Stimulated activated CD4-positive, alpha-beta T cell treated with anti-CD3 and anti-CD28 coated beads, Interleukin-15, amount 100 ng/mL, for 24 hours (primary cell): ENCODE measurements around the gene IGFBP5.

Experiments
- DNase-seq: peaks from one replicate; pipeline ENCODE4 v3.0.0-alpha.2; 2020

The IGFBP5 gene, protein sequence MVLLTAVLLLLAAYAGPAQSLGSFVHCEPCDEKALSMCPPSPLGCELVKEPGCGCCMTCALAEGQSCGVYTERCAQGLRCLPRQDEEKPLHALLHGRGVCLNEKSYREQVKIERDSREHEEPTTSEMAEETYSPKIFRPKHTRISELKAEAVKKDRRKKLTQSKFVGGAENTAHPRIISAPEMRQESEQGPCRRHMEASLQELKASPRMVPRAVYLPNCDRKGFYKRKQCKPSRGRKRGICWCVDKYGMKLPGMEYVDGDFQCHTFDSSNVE

DNA sequence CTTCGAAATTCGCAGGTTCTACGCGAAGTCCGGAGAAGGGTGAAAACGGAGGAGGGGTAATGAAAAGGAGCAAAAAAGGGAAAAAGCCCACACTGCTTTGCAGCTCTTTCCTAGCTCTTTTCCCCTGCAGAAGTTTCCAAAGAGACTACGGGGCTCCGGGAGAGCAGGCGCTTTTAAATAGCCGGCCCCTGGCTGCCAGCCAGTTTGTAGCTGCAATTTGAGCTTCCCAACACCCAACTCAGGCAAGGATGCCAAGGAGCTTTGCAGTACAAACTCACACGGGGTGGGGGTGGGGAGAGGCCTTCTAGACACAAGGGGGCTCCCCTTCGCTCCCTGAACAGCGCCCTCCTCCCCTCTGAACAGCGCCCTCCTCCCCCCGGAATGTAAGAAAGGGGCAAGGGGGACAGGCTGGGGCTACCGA lies at the start of gene IGFBP5:
Gene IGFBP5 (minus strand): TSS at position 149 of the 421 bp plus-strand sequence. CDS start 774 bp downstream, outside the sequence.
- no peak for DNase-seq

DNA sequence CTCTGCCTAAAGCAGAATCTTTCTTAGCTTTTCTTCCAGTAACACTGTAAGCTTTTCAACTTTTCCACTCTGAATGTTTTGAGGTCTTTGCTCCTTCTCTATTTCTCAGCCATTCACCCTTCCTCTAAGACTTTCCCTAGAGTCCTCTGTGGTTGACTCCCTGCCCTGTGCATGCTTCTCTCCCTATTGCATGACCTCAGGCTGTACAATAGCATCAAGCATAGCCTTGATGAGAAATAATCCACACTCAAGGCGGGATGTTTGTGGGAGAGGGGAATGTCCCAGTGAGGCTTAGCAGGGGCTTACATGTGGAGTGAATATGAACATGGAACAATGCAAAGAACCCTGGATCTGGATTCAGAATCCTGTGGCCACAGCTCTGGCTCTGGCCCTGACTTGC lies 48.4 kb upstream of the IGFBP5 start:
- DNase-seq, result no peak

DNA sequence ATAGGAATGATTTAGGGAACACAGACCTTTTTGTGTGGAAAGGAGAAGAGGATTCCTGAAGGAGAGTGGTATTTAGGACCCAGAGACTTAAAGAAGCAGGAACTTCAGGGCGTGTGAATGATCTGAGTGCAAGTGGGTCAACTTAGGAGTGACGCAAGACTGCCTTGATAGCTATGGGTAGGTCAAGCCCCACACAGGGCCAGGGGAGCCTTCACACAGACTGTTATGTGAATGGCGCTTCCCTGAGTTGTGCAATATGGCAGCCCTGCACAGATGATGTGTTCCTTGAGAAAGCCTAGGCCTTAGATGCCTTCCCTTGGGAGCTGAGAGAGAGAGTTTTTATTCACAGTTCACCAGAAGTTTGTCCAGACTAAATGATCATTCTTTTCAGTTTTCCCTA lies 47.1 kb upstream of the IGFBP5 start:
- DNase-seq, result no peak

DNA sequence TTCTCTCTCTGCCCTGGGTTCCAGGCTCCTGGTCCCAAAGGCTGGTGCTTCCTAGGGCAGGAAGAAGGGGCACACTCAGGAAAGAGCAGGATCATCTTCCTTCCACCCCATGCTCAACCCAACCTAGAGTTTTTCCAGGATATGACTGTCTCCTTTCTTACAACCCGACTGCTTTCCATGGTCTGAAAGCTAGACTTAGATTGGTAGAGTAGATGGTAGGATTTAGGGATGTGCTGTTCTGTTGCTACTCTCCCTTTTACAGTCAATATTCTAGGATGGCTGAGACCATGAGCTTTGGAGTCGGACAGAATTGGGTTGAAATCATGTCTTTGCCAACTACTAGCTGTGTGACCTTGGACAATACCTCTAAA lies 45.9 kb upstream of the IGFBP5 start:
- DNase-seq, result no peak

DNA sequence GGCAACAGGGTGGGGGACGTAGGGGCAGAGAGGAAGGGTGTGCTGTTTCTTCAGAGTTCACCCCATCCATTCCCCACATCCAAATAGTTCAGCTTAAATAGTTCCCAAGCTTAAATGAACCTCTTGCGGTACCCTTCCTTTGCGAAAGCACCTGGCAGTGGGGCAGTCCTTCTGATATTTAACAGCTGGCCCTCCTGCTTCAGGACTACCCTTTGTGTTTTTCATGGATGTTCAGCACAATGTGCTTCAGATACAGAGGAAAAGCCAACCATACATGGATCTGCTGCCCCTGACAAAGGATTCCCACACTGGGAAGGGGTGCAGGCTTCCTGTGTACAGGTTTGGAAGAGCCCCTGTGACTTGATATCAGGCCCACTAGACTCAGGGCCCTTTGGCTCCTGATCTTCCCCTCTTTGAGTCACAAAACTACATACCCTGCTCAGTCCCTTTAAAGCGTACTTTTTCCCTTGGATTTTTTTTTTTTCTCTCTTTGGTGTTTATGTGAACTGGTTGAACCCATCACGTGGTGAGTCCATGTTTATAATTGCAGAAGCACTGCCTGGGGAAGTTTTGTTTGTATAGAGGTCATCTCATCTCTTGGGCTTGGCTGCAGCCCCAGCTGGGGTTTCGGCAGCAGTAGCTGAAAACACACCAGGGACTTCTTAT lies 45.3 kb upstream of the IGFBP5 start:
- no peak for DNase-seq

DNA sequence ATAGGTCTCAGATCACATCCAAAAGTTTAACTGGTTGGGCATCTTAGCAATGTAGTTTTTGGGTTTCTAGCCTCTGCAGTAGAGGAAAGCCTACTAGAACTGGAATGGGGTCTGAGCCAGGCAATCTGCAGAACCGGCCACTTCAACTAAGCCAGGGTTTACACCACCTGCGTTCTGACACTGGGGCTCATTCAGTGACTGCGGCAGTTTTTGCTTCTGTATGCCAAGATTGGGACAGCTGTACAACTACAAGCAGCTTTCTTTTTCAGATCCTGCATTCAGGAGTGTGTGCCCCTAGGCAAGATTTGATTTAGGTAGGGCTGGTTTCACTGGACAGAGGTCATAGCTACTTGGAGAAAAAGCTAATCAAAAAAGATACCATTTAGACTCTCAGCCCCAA lies 43.7 kb upstream of the IGFBP5 start:
- no peak for DNase-seq

DNA sequence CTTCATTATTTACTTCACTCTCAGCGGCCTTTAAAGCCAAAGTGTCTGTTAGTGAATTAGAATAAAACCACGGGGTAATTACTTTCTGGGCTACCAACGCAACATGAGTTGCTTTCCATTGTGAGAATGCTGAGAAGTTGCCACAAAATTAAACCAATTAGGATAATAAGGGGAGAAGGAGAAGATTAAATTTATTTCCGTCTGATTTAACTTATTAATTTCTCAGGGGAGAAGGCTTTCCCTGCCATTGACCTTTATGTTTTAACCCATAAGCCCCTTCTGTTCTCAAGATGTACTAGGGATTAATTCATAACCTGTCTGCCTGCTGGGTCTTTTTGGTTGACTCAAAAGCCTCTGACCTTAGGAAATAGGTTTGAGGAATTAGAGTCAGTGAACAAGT lies 42.3 kb upstream of the IGFBP5 start:
- no peak for DNase-seq

DNA sequence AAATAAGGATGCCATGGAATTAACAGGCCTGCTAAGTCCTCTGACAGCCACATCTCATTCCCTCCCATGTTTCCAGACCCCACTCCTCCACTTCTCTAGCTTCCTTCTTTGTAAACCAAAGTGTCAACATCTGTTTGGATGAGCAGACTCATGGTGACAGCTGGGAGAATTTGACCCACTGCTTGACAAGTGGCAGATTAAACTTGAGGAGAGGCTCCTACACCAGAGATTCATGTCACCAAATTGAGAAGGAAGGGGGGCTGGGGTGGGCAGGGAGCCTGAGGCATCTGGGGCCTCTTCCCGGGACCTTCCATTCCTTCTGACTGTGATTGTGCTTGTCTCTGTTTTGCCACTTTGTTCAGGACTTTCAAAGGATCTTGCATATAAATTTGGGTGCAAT lies 41.0 kb upstream of the IGFBP5 start:
- DNase-seq, result no peak

DNA sequence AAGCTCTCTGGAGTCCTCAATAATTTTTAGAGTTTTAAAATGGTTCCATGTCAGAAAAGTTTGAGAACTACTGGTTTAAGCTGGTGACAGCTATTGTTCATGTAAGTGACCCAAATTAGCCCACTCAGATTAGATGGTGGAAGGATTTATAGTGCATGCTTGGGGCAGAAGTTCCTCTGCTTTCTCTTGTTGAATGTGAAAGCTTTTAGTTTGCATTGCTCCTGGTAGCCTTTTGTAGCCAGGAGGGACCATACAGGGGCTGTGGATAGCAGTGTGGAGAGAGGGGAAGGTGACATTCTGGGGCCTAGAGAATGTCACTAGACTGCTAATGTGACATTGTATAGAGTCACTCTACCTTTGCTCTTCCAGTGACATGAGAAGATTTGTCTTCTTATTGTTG lies 40.3 kb upstream of the IGFBP5 start:
- DNase-seq, result no peak

DNA sequence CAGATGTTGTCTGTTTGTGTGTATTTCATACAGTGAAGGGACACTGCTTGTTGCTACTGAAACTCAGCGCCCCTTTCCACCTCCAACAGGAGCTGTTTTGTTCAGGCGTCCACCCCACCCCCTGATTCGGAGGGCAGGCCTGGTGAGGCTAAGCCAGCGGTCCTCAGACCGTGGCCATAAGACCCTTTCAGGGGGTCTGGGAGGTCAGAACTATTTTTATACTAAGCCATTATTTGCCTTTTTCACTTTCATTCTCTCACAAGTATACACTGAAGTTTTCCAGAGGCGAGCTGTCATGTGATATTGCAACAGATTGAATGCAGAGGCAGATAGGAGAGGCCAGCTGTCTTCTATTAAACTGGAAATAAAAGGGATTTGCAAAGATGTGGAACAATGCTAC lies 39.7 kb upstream of the IGFBP5 start:
- DNase-seq, result no peak

DNA sequence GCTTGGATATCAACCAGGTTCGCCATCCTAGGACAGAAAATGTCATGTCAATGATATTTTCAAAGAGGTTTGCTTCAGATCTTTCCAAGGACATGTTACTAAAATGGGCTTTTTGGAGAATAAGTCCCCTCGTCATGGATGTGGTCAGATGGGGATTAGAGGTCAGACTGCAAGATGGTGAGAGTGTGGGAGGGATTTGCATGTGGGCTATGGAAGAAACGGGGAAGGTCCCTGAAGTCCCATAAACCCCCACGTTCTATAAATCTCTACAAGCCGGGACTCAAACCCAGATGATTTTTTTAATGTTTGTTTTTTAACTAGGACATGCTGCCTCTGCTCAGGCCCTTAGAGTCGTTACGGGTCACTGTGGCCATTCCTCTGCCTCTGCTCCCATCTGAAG lies 37.7 kb upstream of the IGFBP5 start:
- DNase-seq, result no peak

DNA sequence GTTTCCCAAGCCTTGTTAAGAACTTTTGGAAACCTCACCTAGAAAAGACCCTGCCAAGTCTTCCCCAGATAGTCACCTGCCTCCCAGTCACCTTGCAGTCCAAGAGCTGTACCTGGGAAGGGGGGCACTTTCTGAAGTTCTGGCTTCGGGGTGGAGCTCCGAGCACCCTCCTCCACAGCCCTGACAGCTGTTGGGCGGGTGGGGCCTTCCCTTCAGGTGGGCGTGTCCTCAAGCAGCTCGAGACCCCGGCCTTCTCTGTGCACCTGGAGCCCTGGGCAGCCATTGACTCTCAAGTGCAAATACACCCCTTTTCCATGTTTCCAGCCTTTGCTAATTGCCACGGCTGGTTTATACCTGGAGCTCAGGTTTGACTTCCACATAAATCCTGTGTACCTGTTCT lies 37.0 kb upstream of the IGFBP5 start:
- no peak for DNase-seq

DNA sequence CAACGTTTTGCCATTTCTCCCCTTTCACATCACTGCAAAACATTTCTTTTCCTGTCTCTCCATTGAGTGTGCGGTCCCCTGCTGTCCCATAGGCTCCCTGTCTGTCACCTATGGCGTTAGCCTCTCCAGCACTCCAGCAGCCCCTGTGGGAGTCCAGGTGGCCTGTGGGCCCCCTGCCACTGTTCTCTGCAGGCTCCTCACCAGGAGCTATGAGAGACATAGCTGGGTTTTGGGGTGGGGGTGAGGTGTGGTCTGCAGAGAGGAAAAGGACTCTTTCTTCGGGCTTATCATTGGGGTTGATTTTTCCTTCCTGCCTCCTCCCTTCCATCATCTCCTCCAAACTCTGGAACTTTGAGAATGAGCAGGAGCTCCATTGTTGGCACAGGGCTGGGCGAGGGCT lies 36.1 kb upstream of the IGFBP5 start:
- no peak for DNase-seq

DNA sequence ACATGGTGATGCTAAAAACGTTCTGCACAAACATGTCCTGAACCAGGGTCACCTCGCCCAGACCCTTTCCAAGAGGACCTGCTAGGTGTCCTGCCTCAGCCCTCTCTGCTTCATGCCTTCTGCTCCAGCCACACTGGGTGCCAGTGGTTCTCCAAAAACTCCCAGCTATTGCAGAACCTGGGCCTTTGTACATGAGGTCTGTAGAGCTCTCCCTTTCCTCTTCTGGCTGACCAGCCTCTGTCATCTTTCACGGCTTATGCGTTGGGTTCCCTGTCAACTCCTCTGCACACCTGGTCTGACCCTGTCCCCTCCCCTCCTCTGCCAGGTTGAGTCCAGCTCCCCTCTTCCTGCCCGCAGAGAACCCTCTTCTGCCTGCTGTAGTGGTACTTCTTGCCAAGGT lies 35.5 kb upstream of the IGFBP5 start:
- no peak for DNase-seq

DNA sequence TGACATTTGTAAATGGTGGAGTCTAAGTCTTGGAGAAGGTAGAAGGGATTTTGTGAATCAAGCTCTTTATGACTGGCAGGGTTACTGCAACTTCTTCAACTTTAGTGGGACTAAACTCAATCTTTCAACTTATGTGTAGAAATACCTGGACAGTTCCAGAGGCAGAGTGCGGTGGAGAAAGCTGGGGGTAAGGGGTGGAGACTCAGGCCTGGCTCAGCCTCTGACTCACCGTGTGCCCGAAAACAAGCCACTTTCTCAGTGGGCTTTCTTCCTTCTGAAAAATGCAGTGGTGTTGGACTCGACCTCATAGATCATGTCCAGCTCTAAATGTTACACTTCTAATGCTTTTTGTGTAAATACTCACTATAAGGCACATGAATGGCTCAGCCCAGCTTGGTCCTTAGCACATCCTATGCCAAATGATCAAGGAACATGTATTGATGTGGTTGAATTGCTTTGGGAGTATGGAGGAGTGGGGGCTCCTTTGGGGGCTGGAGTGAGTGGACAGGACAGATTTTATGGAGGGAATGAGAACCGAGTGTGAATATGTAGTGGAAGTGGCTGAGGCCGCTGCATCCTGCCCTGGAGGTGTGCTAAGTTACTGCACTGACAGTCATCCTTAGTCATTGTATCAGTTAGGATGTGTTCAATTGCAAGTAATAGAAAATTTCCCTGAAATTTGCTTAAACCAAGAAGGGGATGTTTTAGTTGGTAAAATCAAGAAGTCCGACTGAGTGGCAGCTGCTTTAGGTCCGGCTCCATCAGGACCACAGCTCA lies 32.2 kb upstream of the IGFBP5 start:
- no peak for DNase-seq

DNA sequence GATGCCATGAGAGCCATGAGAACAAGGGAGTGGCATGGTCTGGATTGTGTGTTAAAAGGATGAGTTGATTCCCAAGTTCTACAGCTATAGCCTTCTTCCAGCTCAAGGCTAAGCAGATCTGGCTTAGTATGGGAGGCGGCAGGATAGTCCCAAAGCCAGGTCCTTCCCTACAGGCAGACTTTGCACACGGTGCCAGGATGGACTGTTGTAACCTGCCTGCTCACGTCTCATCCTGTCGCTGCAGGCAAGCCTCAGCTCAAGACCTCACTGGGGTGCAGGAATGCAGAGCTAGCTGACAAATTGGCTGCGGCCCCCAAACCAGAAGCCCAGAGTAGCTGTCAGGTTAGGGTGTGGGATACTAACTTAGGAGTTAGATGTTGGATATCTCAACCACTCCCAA lies 28.8 kb upstream of the IGFBP5 start:
- DNase-seq, result no peak

DNA sequence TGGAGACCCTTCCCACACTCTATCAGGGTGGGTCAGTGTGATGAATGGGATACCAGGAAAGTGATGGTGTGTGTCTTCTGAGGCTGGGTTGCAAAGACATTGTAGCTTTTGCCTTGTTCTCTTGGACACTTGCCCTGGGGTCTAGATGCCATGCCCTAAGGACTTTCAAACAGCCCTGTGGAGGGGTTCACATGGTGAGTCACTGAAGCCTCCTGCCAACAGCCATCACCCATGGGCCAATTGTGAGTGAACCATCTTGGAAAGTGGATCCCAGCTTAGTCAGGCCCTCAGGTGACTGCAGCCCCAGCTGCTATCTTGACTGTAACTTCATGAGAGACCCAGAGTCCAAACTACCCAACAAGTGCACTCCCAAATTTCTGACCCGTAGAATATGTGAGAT lies 25.8 kb upstream of the IGFBP5 start:
- DNase-seq, result no peak

DNA sequence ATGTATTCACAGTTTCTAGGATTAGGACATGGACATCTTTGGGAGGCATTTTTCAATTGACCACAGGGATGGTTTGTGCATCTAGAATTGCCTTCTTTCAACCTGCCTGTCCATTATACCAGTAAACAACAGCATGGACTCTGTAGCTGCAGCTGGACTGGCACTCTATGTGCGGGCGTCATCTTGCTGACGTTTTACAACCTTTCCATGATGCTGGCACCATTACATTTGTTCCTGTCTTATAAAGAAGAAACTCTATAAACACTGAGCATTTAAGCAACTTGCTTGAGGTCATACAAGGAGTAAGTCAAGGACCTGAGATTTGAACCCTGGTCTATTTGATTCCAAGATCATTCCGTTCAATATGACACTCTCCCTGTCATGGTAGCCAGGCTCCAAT lies 25.4 kb upstream of the IGFBP5 start:
- no peak for DNase-seq

DNA sequence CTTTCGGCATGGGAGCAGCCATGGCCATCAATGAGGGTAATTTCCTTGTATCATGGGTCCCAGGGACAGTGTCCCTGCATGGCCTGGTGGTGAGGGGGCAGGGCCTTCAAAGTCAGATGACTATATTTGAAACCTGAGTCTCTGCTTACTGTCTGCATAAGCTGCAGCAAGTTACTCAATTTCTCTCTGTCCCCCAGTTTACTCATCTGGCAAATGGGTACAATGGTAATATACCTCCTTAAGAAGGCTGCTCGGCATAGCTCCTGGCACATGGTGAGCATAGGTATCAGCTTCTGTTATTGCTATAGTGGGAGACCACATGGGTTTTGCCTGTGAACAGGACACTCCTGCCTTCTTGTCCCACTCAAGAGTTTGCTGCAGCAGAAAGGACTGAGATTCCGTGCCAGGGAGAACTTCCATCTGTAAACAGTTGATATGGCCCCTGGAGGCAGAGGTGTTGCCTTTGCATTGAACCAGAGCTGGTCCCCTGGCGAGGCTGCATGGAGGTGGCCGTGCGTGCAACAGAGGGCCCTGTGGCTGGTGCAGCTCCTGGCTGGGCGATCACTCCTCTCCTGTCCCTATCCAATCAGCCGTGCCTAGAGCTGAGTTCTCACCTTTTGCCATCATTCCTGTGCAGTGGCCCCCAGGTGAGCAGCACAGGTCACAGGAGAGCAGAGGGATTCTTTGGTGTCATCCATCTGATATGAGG lies 22.7 kb upstream of the IGFBP5 start:
- DNase-seq, result no peak

DNA sequence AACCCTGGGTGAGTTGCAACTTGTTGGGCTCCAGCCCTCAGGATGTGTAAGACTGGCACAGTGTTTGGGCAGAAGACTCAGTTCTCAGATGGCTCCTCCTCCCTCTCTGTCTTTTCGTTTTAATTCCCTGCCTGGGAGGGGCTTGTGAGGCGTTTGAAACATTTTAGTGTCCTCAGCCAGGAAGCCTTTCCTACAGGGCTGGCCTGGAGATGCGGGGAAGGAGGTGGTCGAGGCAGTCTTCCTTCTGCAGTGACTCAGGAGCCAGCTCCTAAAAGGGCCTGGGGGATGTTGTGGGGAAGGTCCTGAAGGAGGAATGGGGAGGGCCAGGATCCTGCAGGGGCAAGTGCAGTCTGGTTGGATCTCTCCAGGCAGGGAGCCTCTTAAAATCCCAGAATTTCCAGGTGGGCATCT lies 22.1 kb upstream of the IGFBP5 start:
- no peak for DNase-seq

DNA sequence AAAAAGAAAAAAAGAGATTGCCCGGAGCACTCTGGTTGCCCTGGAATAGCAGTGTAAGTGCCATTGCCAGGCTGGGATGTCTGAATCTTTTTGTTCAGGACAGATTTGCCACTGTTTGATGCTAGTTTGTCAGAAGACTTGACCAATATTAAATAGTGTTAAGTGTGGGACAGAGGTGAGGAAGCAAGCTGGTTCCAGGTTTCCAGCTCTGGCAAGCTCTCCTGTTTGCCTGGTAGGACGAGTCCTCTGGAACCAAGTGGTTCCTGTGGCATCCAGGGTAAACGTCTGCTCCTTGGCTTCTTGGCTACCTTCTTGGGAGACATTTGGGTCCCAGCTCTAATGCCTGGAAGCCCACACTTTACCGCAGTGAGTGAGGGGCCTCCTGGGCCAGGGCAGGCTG lies 20.8 kb upstream of the IGFBP5 start:
- DNase-seq, result no peak

DNA sequence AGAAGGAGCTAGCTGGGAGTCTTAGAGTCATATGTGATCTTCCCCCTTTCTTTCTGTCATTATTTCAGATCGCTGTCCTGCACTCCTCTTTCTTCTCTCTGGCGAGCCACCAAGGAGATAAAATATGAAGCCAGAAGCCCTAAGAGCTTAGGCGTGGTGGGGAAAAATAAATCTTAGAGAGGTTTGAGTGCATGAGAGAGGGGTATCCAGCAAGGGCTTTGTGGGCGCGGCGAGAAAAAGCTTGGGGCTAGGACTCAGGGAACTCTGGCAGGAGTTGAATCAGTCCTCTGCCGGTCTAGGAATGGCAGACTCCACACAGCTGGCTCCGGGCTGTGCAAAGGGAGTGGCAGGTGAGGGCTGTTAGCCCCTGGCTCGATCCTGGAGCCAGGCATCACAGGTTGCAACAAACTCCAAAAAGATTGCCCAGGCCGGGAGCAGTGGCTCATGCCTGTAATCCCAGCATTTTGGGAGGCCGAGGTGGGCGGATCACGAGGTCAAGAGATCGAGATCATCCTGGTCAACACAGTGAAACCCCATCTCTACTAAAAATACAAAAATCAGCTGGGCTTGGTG lies 20.1 kb upstream of the IGFBP5 start:
- DNase-seq, result no peak

DNA sequence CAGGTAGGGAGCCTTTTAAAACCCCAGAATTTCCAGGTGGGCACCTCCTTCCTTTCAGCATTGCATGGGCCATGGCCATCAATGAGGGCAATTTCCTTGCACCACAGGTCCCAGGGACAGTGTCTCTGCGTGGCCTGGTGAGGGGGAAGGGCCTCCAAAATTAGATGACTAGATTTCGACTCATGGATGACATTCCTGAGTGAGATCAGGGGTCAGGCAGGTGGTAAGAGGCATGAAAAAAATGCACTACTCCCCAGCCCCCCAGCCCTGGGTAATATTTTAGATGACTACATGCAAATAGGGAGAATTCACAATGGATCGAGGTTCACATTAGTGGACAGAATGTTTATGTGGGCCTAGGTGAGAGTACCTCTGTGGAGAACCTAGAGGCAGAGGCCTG lies 19.0 kb upstream of the IGFBP5 start:
- no peak for DNase-seq
